H9 (cell line): ENCODE results near the gene PHAF1. TPM values are rescaled to one million over a fixed set of nuclear protein-coding genes. Genes with fewer than 3 reads are reported as not detected.
A peak's percentile ranks its signal among the peaks of the same experiment; 100 is the strongest.

Experiments used
- DNase-seq: peaks from one replicate; pipeline ENCODE4 v3.0.0-alpha.2; 2017
- H2AFZ ChIP-seq: one replicate; pipeline ENCODE4 v1.6.1; 2013; ENCODE audit warnings: mild to moderate bottlenecking, low read length, control low read depth, moderate library complexity
- H2AK5ac ChIP-seq: 2 replicates; pipeline ENCODE4 v1.6.1; 2013; ENCODE audit warnings: low read length, control low read depth, mixed read lengths; ENCODE audit not compliant: insufficient read length
- H2BK120ac ChIP-seq: one replicate; pipeline ENCODE4 v1.6.1; 2013; ENCODE audit warnings: low read depth, mild to moderate bottlenecking, low read length, control low read depth, inconsistent platforms; ENCODE audit not compliant: poor library complexity, severe bottlenecking
- H2BK12ac ChIP-seq: 2 replicates; pipeline ENCODE4 v1.6.1; 2013; ENCODE audit warnings: low read length, control low read depth, mixed read lengths, low read depth; ENCODE audit not compliant: insufficient read length
- H2BK15ac ChIP-seq: 2 replicates; pipeline ENCODE4 v1.6.1; 2013; ENCODE audit warnings: low read depth, low read length, control low read depth
- H2BK20ac ChIP-seq: one replicate; pipeline ENCODE4 v1.6.1; 2013; ENCODE audit warnings: low read depth, mild to moderate bottlenecking, low read length, control low read depth, inconsistent platforms; ENCODE audit not compliant: poor library complexity, severe bottlenecking
- H2BK5ac ChIP-seq: 2 replicates; pipeline ENCODE4 v1.6.1; 2013; ENCODE audit warnings: low read length, control low read depth, mixed read lengths; ENCODE audit not compliant: insufficient read length
- H3K14ac ChIP-seq: 2 replicates; pipeline ENCODE4 v1.6.1; 2013; ENCODE audit warnings: low read length, control low read depth; ENCODE audit not compliant: insufficient read depth
- H3K18ac ChIP-seq: 2 replicates; pipeline ENCODE4 v1.6.1; 2013; ENCODE audit warnings: low read depth, mild to moderate bottlenecking, mixed read lengths, low read length, control low read depth; ENCODE audit not compliant: insufficient read length
- H3K23ac ChIP-seq: 2 replicates; pipeline ENCODE4 v1.6.1; 2013; ENCODE audit warnings: low read length, control low read depth, mixed read lengths, low read depth; ENCODE audit not compliant: insufficient read length
- H3K23me2 ChIP-seq: 2 replicates; pipeline ENCODE4 v1.6.1; 2013; ENCODE audit warnings: low read depth, mild to moderate bottlenecking, mixed read lengths, low read length, control low read depth; ENCODE audit not compliant: insufficient read length, poor library complexity, severe bottlenecking
- H3K27ac ChIP-seq: 2 replicates; pipeline ENCODE4 v1.5.1; 2013; ENCODE audit warnings: low read length, control low read depth, mixed read lengths, low read depth; ENCODE audit not compliant: insufficient read length
- H3K27me3 ChIP-seq: 2 replicates; pipeline ENCODE4 v1.6.1; 2013; ENCODE audit warnings: low read length, control low read depth, inconsistent platforms; ENCODE audit not compliant: insufficient read depth
- H3K4ac ChIP-seq: 2 replicates; pipeline ENCODE4 v1.6.1; 2013; ENCODE audit warnings: low read depth, mild to moderate bottlenecking, control low read depth, inconsistent platforms, low read length, moderate library complexity
- H3K4me1 ChIP-seq: 2 replicates; pipeline ENCODE4 v1.6.1; 2013; ENCODE audit warnings: low read length, control low read depth, inconsistent platforms; ENCODE audit not compliant: insufficient read depth
- H3K4me2 ChIP-seq: 2 replicates; pipeline ENCODE4 v1.6.1; 2013; ENCODE audit warnings: low read length, control low read depth, mixed read lengths; ENCODE audit not compliant: insufficient read length, insufficient read depth
- H3K56ac ChIP-seq: 2 replicates; pipeline ENCODE4 v1.6.1; 2013; ENCODE audit warnings: low read depth, mild to moderate bottlenecking, mixed read lengths, low read length, control low read depth; ENCODE audit not compliant: insufficient read length
- H3K79me1 ChIP-seq: 2 replicates; pipeline ENCODE4 v1.6.1; 2013; ENCODE audit warnings: low read depth, mild to moderate bottlenecking, moderate library complexity, low read length, control low read depth, inconsistent platforms; ENCODE audit not compliant: insufficient read depth, poor library complexity, severe bottlenecking
- H3K79me2 ChIP-seq: 2 replicates; pipeline ENCODE4 v1.6.1; 2013; ENCODE audit warnings: low read length, control low read depth, inconsistent platforms; ENCODE audit not compliant: insufficient read depth
- H3K9ac ChIP-seq: 2 replicates; pipeline ENCODE4 v1.6.1; 2013; ENCODE audit warnings: low read length, control low read depth, mixed read lengths; ENCODE audit not compliant: insufficient read length; ENCODE audit errors: extremely low read depth
- H3K9me3 ChIP-seq: one replicate; pipeline ENCODE4 v1.6.1; 2013; ENCODE audit warnings: low read depth, low read length, inconsistent platforms; ENCODE audit not compliant: control insufficient read depth
- H3T11ph ChIP-seq: one replicate; pipeline ENCODE4 v1.6.1; 2013; ENCODE audit warnings: mild to moderate bottlenecking, low read length, control low read depth, inconsistent platforms
- H4K20me1 ChIP-seq: one replicate; pipeline ENCODE4 v1.6.1; 2013; ENCODE audit not compliant: control insufficient read depth, insufficient read length, insufficient read depth
- H4K5ac ChIP-seq: 2 replicates; pipeline ENCODE4 v1.6.1; 2013; ENCODE audit warnings: low read depth, mild to moderate bottlenecking, mixed read lengths, low read length, control low read depth; ENCODE audit not compliant: insufficient read length
- H4K8ac ChIP-seq: replicated peaks from 2 replicates; pipeline ENCODE4 v1.6.1; 2013; ENCODE audit warnings: low read length, control low read depth, mixed read lengths, low read depth; ENCODE audit not compliant: insufficient read length
- H4K91ac ChIP-seq: 2 replicates; pipeline ENCODE4 v1.6.1; 2013; ENCODE audit warnings: low read depth, mild to moderate bottlenecking, moderate library complexity, mixed read lengths, low read length, control low read depth; ENCODE audit not compliant: insufficient read length
- H3K27ac Mint-ChIP-seq, 3 experiments: 2 replicates in 2 of 3; 3 replicates in 1 of 3; pipeline ENCODE4 v1.8.0; 2020 to 2021; ENCODE audit warnings: mixed read lengths in 3 of 3, mild to moderate bottlenecking in 1 of 3, moderate library complexity in 1 of 3
- H3K27me3 Mint-ChIP-seq: 2 replicates; pipeline ENCODE4 v1.8.0; 2021; ENCODE audit warnings: low read depth, mild to moderate bottlenecking, moderate library complexity, mixed read lengths
- H3K36me3 Mint-ChIP-seq, 3 experiments: 2 replicates in 2 of 3; 3 replicates in 1 of 3; pipeline ENCODE4 v1.8.0; 2020 to 2021; ENCODE audit warnings: low read depth in 3 of 3, mixed read lengths in 3 of 3; ENCODE audit not compliant: insufficient read depth in 1 of 3
- H3K4me1 Mint-ChIP-seq, 2 experiments: 2 replicates each; pipeline ENCODE4 v1.8.0; 2020; ENCODE audit warnings: mixed read lengths in 2 of 2
- H3K4me3 Mint-ChIP-seq, 2 experiments: 2 replicates in 1 of 2; 3 replicates in 1 of 2; pipeline ENCODE4 v1.8.0; 2020 to 2021; ENCODE audit warnings: mild to moderate bottlenecking in 2 of 2, mixed read lengths in 2 of 2, moderate library complexity in 1 of 2
- H3K9me3 Mint-ChIP-seq, 2 experiments: 2 replicates in 1 of 2; 3 replicates in 1 of 2; pipeline ENCODE4 v1.8.0; 2020; ENCODE audit warnings: mild to moderate bottlenecking in 2 of 2, mixed read lengths in 2 of 2, moderate library complexity in 1 of 2
- CTCF ChIP-seq: fragments of 200-600 bp; sonication (generic); conservative IDR thresholded peaks from 3 replicates; pipeline ENCODE4 v1.8.0; 2021; ENCODE audit warnings: antibody characterized with exemption, mild to moderate bottlenecking
- WGBS: extraction: QIAGEN DNeasy Blood & Tissue Kit; methylation state at CpG from one replicate; pipeline ENCODE4 v1.1.7; 2013; ENCODE audit warnings: missing lambda C conversion rate, low lambda C conversion rate, mixed read lengths; ENCODE audit not compliant: insufficient read length; ENCODE audit errors: extremely low coverage; 5-methylcytosine and 5-hydroxymethylcytosine counted together
- total RNA-seq: library from RNA; stranded (reverse); gene quantifications from 2 replicates; pipeline ENCODE4 v1.2.1, GENCODE V29; 2021

PHAF1 gene
- total RNA-seq, 1 experiment from 2014 or later: 18.8 TPM

- Mint-ChIP-seq H3K36me3 (no peaks in the 10 kb centered on the region; a peak in 1 of 7 replicates), H3K27ac (no peak overlapping the region; a peak in 1 of 7 replicates), H3K4me3 (peak overlapping the region in 1 of 2 experiments; percentile 63; a peak in 3 of 5 replicates), H3K9me3 (peaks cover 3 to 7% of the 10 kb centered on the region in 2 experiments; a peak in 3 of 5 replicates), H3K4me1 (peaks cover 9 to 36% of the 10 kb centered on the region in 2 experiments), H3K27me3 (peaks cover 99% of the 10 kb centered on the region)
- peak overlapping the region; percentile 6 for H3K4me2 ChIP-seq
- no peak for TF ChIP-seq CTCF
- H2BK5ac ChIP-seq: no peak overlapping the region
- no peak overlapping the region for H2BK120ac ChIP-seq
- H2BK15ac ChIP-seq: no peak overlapping the region
- no peak overlapping the region for H3K14ac ChIP-seq
- H3T11ph ChIP-seq: no peak overlapping the region
- no peak overlapping the region for H3K27ac ChIP-seq
- H4K5ac ChIP-seq: no peak overlapping the region
- no peaks in the 10 kb centered on the region for H3K4me1 ChIP-seq
- no peaks in the 10 kb centered on the region for H3K79me1 ChIP-seq
- DNase-seq: peak; percentile 66
- peaks cover 14% of the 10 kb centered on the region for H3K23me2 ChIP-seq
- no CpG with 5 or more reads among the region's 25 CpGs for WGBS
- no peak overlapping the region for H4K8ac ChIP-seq
- peaks cover 95% of the 10 kb centered on the region for H3K27me3 ChIP-seq
- no peaks in the 10 kb centered on the region for H3K9me3 ChIP-seq
- no peak overlapping the region for H3K4ac ChIP-seq
- H3K9ac ChIP-seq: no peak overlapping the region
- H4K91ac ChIP-seq: no peak overlapping the region
- no peak overlapping the region for H2AFZ ChIP-seq
- no peak overlapping the region for H3K18ac ChIP-seq
- H2AK5ac ChIP-seq: no peak overlapping the region
- H2BK12ac ChIP-seq: no peak overlapping the region
- H3K23ac ChIP-seq: no peak overlapping the region
- no peak overlapping the region for H2BK20ac ChIP-seq
- H4K20me1 ChIP-seq: no peaks in the 10 kb centered on the region
- no peak overlapping the region for H3K56ac ChIP-seq
- no peaks in the 10 kb centered on the region for H3K79me2 ChIP-seq
Observed at GRCh38 chr16:67161595-67162058, 51.9 kb downstream of the PHAF1 start.
